GM06990 (cell line): Measurements from ENCODE around the gene RANBP10.

Source experiments
- DNase-seq: peaks from one replicate; pipeline ENCODE4 v3.0.0-alpha.2; 2011; ENCODE audit not compliant: insufficient read length; ENCODE audit errors: extremely low read depth
- H3K27me3 ChIP-seq: replicated peaks from 2 replicates; pipeline ENCODE4 v1.6.0; 2011; ENCODE audit warnings: low read length; ENCODE audit not compliant: control insufficient read depth, insufficient read depth
- H3K36me3 ChIP-seq: 2 replicates; pipeline ENCODE4 v1.5.1; 2011; ENCODE audit warnings: low read length; ENCODE audit not compliant: control insufficient read depth, insufficient read depth
- H3K4me3 ChIP-seq: replicated peaks from 2 replicates; pipeline ENCODE4 v1.5.1; 2011; ENCODE audit warnings: low read depth, mild to moderate bottlenecking, control low read depth, low read length
- TF ChIP-seq, protein P1 (sequence below): IDR thresholded peaks from 2 replicates; pipeline ENCODE4 v1.5.1; 2011; ENCODE audit warnings: low read length, control low read depth, mild to moderate bottlenecking, inconsistent platforms; ENCODE audit not compliant: insufficient read depth, poor library complexity, severe bottlenecking

RANBP10 gene

DNA sequence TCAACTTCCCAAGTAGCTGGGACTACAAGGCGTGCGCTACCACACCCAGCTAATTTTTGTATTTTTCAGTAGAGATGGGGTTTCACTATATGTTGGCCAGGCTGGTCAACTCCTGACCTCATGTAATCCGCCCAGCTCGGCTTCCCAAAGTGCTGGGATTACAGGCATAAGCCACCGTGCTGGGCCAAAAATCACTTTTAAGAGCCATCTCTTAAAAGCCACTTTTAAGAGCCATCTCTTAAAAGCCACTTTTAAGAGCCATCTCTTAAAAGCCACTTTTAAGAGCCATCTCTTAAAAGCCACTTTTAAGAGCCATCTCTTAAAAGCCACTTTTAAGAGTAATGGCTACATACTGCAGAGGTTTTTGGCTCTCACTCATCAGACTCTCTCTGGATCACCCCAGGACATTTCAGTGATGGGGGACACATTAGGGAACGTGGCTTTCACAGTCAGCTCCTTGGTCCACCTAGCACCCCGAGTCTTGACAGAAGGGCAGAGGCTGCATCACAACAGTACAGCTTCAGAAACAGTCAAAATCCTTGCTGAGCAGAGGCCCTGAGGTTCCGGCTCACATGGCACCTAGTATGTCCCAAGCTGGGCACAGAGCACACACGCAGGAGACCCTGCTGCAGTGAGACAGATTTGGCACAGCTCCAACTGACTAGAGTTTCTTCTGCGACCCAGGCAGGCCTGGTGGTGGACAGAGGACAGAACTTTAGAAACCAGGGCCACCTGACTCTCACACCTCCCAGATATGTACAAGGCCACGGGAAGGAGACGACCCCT, 23.6 kb downstream of the RANBP10 start:
- no peak overlapping the region for H3K4me3 ChIP-seq
- no peak for DNase-seq
- no peaks in the 10 kb centered on the region for H3K27me3 ChIP-seq
- H3K36me3 ChIP-seq, result peaks cover 3% of the 10 kb centered on the region
- TF ChIP-seq, protein P1, sequence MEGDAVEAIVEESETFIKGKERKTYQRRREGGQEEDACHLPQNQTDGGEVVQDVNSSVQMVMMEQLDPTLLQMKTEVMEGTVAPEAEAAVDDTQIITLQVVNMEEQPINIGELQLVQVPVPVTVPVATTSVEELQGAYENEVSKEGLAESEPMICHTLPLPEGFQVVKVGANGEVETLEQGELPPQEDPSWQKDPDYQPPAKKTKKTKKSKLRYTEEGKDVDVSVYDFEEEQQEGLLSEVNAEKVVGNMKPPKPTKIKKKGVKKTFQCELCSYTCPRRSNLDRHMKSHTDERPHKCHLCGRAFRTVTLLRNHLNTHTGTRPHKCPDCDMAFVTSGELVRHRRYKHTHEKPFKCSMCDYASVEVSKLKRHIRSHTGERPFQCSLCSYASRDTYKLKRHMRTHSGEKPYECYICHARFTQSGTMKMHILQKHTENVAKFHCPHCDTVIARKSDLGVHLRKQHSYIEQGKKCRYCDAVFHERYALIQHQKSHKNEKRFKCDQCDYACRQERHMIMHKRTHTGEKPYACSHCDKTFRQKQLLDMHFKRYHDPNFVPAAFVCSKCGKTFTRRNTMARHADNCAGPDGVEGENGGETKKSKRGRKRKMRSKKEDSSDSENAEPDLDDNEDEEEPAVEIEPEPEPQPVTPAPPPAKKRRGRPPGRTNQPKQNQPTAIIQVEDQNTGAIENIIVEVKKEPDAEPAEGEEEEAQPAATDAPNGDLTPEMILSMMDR, result no peak

DNA sequence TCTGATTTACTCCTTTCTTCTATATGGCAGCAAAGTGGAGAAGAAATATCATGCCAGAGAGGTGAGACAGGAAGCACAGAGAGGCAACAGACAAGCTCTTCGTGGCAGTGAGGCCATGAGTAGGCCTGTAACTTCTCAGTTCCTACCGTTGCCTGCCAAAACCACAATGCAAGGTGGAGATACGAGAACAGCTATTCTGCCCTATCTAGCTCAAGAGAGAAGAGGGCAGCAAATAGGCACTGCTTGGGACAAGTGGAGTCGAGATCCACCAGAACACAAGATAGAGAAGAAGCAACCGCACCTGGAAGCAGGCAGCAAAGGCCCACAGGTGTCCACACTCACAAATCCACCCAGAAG, 24.8 kb downstream of the RANBP10 start:
- H3K36me3 ChIP-seq, result peaks cover 3% of the 10 kb centered on the region
- DNase-seq, result no peak
- H3K27me3 ChIP-seq, result no peaks in the 10 kb centered on the region
- H3K4me3 ChIP-seq, result no peak overlapping the region
- TF ChIP-seq, protein P1, result no peak

DNA sequence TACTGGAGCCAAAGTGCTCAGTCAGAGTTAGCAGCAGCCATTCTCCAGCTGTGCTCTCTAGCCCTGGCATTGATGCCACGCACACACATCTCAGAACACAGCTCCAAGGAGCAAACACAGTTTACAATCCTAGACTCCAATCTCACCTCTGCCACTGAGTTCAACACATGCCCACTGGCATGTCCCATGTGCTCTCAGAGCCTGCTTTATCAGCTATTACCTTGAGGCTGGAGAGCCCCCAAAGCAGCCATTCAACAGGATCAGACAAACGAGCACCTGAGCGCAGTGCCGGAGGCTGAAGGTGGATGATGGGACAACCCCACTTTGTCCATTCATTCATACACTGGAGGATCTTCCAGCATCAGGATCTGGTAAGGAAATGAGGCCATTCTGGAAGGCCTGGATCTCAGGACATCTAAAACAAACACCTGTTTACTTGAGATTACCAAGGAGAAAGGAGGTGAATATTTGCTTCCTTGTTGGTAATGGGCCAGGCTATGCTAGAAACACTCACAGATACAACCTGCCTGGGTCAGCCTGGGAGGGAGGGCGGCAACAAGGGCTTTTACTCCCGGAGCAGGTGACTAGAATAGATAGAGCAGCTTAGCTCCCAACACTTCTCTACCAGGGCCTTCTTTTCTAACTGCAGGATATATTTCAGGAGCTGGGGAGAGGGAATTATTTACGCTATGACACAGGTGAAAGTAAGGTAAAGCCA, 25.4 kb downstream of the RANBP10 start:
- TF ChIP-seq, protein P1, result no peak
- H3K36me3 ChIP-seq, result peaks cover 3% of the 10 kb centered on the region
- H3K27me3 ChIP-seq, result no peaks in the 10 kb centered on the region
- DNase-seq, result no peak
- H3K4me3 ChIP-seq, result no peak overlapping the region

DNA sequence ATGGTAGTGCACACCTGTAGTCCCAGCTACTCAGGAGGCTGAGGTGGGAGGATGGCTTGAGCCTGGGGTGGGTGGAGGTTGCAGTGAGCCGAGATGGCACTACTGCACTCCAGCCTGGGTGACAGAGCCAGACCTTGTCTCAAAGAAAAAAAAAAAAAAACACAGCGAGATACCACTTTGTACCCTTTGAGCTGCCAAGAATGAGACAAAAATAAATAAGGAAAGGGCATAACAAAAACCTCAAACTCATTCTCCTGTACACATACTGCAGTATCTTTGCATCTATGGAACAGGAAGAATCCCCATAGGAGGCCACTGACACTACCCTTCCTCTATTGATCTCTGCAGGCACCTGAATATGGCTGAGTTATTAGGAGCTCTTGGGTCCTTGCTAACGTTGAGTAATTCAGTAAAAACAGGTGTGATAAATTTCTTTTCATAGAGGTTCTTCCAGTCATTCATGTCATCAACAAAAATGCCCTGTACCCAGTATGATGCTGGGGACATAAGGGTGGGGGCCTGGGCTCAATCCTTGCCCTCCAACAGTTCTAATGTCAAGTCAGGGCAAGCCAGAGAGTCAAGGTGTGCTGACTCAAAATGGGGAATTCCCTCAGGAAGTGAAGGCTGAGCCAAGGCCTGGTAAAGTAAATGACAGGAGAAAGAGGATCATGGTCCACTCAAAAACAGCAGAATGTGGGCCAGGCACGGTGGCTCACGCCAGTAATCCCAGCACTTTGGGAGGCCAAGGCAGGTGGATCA, 26.9 kb downstream of the RANBP10 start:
- H3K27me3 ChIP-seq, result no peaks in the 10 kb centered on the region
- TF ChIP-seq, protein P1, result no peak
- no peak overlapping the region for H3K4me3 ChIP-seq
- DNase-seq, result no peak
- peaks cover 3% of the 10 kb centered on the region for H3K36me3 ChIP-seq

DNA sequence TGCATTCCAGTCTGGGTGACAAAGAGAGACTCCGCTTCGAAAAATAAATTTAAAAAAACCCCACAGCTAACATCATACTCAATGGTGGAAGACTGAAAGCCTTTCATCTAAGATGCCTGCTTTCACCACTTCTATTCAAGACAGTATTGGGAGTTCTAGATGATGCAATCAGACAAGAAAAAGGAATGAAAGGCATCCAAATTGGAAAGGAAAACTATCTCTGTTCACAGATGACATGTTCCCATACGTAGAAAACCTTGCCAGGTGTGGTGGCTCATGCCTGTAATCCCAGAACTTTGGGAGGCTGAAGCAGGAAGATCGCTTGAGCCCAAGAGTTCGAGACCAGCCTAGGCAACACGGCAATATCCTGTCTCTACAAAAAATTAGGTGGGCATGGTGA, 31.1 kb downstream of the RANBP10 start:
- Histone ChIP-seq H3K4me3 (no peak overlapping the region), H3K36me3 (peaks cover 8% of the 10 kb centered on the region; the same call in 1 of the 2 replicates), H3K27me3 (no peaks in the 10 kb centered on the region)
- DNase-seq, result no peak
- TF ChIP-seq, protein P1, result no peak
